Measurements from ENCODE around the gene ZRSR2. TPM values are rescaled to one million over a fixed set of nuclear protein-coding genes. Genes with fewer than 3 reads are reported as not detected.

Gene ZRSR2
- total and polyA plus RNA-seq, 2 of the 13 experiments (the other 11 are each of a cell fraction or from before 2014, with no cell fraction given) = 3.6 to 4.9 TPM

DNA sequence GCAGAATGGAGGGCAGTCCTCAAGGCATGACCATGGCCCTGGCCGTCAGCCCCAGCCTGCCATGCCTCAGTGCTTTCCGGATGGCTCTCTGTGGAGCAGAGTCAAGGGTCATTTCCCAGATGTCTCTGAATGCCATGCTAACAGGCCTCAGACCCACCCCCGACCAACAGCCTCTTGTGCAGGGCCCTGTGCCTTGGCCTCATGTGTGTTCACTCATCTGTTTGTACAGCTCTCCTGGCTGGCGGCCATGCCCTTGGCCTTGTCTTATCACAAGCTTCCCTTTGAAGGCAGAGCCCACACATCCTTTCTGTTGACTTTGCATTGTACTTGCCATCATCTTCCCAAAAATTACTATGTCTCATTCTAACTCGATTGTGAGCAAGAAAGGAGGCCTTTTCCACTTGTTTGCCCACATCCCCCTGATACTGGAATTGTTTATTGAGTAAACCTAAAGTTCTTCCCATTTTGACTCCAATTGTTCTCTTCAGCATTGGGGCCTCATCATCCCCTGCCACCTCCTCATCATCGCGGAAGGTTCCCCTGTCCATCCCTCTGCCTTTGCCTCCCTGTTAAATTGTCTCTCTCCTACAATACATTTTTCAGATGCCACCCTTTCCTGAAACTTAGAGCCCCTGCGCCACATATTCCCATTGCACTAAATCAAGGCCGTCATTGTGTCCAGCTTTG is 46.0 kb upstream of the ZRSR2 start (continued):
- no peak for TF ChIP-seq ZNF317 (CRISPR knock-in tag; IDR thresholded peaks at IDR 0.05)
- TF ChIP-seq, protein P1, sequence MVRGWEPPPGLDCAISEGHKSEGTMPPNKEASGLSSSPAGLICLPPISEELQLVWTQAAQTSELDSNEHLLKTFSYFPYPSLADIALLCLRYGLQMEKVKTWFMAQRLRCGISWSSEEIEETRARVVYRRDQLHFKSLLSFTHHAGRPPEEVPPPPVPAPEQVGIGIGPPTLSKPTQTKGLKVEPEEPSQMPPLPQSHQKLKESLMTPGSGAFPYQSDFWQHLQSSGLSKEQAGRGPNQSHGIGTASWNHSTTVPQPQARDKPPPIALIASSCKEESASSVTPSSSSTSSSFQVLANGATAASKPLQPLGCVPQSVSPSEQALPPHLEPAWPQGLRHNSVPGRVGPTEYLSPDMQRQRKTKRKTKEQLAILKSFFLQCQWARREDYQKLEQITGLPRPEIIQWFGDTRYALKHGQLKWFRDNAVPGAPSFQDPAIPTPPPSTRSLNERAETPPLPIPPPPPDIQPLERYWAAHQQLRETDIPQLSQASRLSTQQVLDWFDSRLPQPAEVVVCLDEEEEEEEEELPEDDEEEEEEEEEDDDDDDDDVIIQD (CRISPR knock-in tag; IDR thresholded peaks at IDR 0.05; ENCODE audit: low read depth) = no peak
- TF ChIP-seq NFYB (CRISPR knock-in tag; IDR thresholded peaks at IDR 0.05) = no peak
- TF ChIP-seq, protein P2, sequence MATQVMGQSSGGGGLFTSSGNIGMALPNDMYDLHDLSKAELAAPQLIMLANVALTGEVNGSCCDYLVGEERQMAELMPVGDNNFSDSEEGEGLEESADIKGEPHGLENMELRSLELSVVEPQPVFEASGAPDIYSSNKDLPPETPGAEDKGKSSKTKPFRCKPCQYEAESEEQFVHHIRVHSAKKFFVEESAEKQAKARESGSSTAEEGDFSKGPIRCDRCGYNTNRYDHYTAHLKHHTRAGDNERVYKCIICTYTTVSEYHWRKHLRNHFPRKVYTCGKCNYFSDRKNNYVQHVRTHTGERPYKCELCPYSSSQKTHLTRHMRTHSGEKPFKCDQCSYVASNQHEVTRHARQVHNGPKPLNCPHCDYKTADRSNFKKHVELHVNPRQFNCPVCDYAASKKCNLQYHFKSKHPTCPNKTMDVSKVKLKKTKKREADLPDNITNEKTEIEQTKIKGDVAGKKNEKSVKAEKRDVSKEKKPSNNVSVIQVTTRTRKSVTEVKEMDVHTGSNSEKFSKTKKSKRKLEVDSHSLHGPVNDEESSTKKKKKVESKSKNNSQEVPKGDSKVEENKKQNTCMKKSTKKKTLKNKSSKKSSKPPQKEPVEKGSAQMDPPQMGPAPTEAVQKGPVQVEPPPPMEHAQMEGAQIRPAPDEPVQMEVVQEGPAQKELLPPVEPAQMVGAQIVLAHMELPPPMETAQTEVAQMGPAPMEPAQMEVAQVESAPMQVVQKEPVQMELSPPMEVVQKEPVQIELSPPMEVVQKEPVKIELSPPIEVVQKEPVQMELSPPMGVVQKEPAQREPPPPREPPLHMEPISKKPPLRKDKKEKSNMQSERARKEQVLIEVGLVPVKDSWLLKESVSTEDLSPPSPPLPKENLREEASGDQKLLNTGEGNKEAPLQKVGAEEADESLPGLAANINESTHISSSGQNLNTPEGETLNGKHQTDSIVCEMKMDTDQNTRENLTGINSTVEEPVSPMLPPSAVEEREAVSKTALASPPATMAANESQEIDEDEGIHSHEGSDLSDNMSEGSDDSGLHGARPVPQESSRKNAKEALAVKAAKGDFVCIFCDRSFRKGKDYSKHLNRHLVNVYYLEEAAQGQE (IDR thresholded peaks at IDR 0.05; ENCODE audit: borderline replicate concordance in 1 of 2, low read depth in 1 of 2, low read length in 2 of 2) = 0 out of 4 replicates have a peak, but pooled peaks of 1 of the 2 experiments have one; percentile 12
- no peak for TF ChIP-seq ZBTB3 (CRISPR knock-in tag; IDR thresholded peaks at IDR 0.05; ENCODE audit: borderline replicate concordance, low read depth)
- TF ChIP-seq, protein P3, sequence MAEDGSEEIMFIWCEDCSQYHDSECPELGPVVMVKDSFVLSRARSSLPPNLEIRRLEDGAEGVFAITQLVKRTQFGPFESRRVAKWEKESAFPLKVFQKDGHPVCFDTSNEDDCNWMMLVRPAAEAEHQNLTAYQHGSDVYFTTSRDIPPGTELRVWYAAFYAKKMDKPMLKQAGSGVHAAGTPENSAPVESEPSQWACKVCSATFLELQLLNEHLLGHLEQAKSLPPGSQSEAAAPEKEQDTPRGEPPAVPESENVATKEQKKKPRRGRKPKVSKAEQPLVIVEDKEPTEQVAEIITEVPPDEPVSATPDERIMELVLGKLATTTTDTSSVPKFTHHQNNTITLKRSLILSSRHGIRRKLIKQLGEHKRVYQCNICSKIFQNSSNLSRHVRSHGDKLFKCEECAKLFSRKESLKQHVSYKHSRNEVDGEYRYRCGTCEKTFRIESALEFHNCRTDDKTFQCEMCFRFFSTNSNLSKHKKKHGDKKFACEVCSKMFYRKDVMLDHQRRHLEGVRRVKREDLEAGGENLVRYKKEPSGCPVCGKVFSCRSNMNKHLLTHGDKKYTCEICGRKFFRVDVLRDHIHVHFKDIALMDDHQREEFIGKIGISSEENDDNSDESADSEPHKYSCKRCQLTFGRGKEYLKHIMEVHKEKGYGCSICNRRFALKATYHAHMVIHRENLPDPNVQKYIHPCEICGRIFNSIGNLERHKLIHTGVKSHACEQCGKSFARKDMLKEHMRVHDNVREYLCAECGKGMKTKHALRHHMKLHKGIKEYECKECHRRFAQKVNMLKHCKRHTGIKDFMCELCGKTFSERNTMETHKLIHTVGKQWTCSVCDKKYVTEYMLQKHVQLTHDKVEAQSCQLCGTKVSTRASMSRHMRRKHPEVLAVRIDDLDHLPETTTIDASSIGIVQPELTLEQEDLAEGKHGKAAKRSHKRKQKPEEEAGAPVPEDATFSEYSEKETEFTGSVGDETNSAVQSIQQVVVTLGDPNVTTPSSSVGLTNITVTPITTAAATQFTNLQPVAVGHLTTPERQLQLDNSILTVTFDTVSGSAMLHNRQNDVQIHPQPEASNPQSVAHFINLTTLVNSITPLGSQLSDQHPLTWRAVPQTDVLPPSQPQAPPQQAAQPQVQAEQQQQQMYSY (CRISPR knock-in tag; IDR thresholded peaks at IDR 0.05) = no peak
- no peak for TF ChIP-seq ZNF550 (CRISPR knock-in tag; IDR thresholded peaks at IDR 0.05; ENCODE audit: borderline replicate concordance)
- peak; percentile 78 for TF ChIP-seq NFIC (IDR thresholded peaks at IDR 0.05; ENCODE audit: low read length)
- TF ChIP-seq HNRNPLL (IDR thresholded peaks at IDR 0.05; ENCODE audit: low read depth, low read length, poor library complexity, severe bottlenecking) = no peak
- TF ChIP-seq, protein P4, sequence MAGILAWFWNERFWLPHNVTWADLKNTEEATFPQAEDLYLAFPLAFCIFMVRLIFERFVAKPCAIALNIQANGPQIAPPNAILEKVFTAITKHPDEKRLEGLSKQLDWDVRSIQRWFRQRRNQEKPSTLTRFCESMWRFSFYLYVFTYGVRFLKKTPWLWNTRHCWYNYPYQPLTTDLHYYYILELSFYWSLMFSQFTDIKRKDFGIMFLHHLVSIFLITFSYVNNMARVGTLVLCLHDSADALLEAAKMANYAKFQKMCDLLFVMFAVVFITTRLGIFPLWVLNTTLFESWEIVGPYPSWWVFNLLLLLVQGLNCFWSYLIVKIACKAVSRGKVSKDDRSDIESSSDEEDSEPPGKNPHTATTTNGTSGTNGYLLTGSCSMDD (CRISPR knock-in tag; IDR thresholded peaks at IDR 0.05) = no peak
- TF ChIP-seq SIX4 (CRISPR knock-in tag; IDR thresholded peaks at IDR 0.05) = 0 out of 2 replicates have a peak, but pooled peaks have one; percentile 22
- no peak for TF ChIP-seq ZNF790 (CRISPR knock-in tag; IDR thresholded peaks at IDR 0.05; ENCODE audit: borderline replicate concordance)
- TF ChIP-seq, protein P5, sequence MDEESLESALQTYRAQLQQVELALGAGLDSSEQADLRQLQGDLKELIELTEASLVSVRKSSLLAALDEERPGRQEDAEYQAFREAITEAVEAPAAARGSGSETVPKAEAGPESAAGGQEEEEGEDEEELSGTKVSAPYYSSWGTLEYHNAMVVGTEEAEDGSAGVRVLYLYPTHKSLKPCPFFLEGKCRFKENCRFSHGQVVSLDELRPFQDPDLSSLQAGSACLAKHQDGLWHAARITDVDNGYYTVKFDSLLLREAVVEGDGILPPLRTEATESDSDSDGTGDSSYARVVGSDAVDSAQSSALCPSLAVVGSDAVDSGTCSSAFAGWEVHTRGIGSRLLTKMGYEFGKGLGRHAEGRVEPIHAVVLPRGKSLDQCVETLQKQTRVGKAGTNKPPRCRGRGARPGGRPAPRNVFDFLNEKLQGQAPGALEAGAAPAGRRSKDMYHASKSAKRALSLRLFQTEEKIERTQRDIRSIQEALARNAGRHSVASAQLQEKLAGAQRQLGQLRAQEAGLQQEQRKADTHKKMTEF (CRISPR knock-in tag; IDR thresholded peaks at IDR 0.05) = peak; percentile 80
- no peak for TF ChIP-seq NFYC (CRISPR knock-in tag; IDR thresholded peaks at IDR 0.05)
- no peak for TF ChIP-seq REPIN1 (CRISPR knock-in tag; IDR thresholded peaks at IDR 0.05; ENCODE audit: borderline replicate concordance, low read depth)

Data from HepG2 (cell line).